ENCODE measurements around the gene FAAH2. TPM values are rescaled to one million over a fixed set of nuclear protein-coding genes. Genes with fewer than 3 reads are reported as not detected.
"Not testable (repeated sequence)": the region's sequence is repeated elsewhere in the genome, so short reads cannot be mapped to it uniquely, and the experiment has no call there.

Gene FAAH2
- polyA plus RNA-seq, 1 experiment = not detected

DNA sequence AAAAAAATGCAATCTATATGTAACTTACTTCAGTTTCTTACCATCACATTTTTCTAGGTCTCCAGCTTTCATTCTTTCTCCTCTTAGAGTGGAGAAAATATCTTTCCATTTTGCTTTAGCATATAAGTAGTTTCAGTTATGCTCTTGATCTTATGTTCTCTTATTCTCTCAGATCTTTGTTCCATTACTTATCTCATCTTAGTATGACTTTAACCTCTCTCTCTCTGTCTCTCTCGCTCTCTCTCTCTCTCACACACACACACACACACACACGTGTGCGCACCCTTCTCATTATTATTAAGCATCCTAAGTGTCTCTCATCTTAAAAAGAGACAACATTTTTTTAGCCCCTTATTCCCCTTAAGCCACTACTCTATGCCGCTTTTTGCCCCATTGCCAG is 92.8 kb downstream of the FAAH2 start:
- CTCF ChIA-PET = no interaction called here
- TF ChIP-seq, protein P1, sequence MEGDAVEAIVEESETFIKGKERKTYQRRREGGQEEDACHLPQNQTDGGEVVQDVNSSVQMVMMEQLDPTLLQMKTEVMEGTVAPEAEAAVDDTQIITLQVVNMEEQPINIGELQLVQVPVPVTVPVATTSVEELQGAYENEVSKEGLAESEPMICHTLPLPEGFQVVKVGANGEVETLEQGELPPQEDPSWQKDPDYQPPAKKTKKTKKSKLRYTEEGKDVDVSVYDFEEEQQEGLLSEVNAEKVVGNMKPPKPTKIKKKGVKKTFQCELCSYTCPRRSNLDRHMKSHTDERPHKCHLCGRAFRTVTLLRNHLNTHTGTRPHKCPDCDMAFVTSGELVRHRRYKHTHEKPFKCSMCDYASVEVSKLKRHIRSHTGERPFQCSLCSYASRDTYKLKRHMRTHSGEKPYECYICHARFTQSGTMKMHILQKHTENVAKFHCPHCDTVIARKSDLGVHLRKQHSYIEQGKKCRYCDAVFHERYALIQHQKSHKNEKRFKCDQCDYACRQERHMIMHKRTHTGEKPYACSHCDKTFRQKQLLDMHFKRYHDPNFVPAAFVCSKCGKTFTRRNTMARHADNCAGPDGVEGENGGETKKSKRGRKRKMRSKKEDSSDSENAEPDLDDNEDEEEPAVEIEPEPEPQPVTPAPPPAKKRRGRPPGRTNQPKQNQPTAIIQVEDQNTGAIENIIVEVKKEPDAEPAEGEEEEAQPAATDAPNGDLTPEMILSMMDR (IDR thresholded peaks at IDR 0.05; ENCODE audit: low read depth, low read length) = no peak

DNA sequence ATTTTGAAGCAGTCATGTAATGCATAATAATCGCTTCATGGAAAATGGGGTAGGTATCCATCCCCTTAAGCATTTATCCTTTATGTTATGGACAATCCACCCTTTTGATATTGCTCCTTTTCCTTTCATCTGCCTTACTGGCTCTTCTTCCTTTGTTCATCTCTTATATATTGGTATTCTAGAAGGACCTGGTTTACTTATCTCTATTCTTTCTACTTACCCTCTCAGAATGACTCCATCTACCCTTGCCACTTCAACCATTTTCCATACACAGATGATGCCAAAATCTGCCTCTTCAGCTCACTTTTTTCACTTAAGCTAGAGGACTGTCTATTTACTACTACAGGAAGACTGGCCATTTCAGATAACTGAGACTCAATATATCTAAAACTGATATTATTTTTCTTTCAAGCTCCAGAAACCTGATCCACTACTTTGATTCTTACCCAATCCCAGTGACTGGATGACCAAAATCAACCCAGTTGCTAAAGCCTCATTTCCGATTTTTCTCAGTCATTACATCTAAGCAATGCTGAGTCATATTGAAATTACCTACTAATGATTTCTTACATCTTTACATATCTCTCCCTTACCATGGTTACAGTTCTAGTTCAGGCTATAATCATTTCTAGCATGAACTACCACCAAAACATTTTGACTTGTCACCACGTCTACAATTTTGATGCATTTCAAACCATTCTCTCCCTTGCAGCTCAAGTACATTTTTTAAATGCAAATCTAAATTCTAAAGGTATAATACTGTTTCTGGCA is 93.7 kb downstream of the FAAH2 start:
- Histone ChIP-seq H3K27ac (ENCODE audit: low read depth, low read length) (no peak overlapping the region), H3K9me3 (ENCODE audit: control insufficient read depth, insufficient read depth, low read length) (no peaks in the 10 kb centered on the region), H3K4me3 (ENCODE audit: low read depth, low read length) (no peak overlapping the region), H3K27me3 (ENCODE audit: control insufficient read depth, insufficient read depth, low read length) (no peaks in the 10 kb centered on the region)
- POLR2A ChIA-PET = no interaction called here
- TF ChIP-seq, protein P1 (IDR thresholded peaks at IDR 0.05; ENCODE audit: low read depth, low read length) = no peak
- CTCF ChIA-PET = no interaction called here
- DNase-seq (ENCODE audit: low read depth, low spot score) = no peak

More for the DNA sequence above, 92.8 kb downstream of the FAAH2 start:
- DNase-seq (ENCODE audit: low read depth, low spot score) = no peak
- POLR2A ChIA-PET = no interaction called here
- no peaks in the 10 kb centered on the region for H3K9me3 ChIP-seq (ENCODE audit: control insufficient read depth, insufficient read depth, low read length)
- H3K27me3 ChIP-seq (ENCODE audit: control insufficient read depth, insufficient read depth, low read length) = no peaks in the 10 kb centered on the region
- H3K4me3 ChIP-seq (ENCODE audit: low read depth, low read length) = no peak overlapping the region
- no peak overlapping the region for H3K27ac ChIP-seq (ENCODE audit: low read depth, low read length)

DNA sequence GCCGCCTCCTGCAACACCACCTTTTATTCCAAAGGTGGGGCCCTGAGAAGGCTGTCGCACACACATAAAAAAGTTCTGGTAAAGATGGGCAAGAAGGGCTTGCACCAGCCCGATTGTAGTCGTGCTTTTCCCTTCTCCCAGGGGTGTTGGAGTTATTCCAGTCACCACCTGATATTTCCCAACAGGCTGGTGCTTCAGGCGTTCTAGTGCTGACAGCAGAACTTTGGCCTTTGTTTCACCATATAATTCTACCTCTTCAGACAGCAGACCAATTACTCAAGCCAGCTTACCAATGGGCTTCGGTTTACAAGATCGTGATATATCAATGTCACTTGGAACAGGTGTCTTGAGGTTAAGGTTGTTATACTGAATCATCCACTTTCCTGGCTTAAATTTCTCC is 107.7 kb downstream of the FAAH2 start:
- H3K27me3 ChIP-seq (ENCODE audit: control insufficient read depth, insufficient read depth, low read length); CTCF ChIA-PET; H3K4me3 ChIP-seq (ENCODE audit: low read depth, low read length); H3K27ac ChIP-seq (ENCODE audit: low read depth, low read length); POLR2A ChIA-PET; DNase-seq (ENCODE audit: low read depth, low spot score); H3K9me3 ChIP-seq (ENCODE audit: control insufficient read depth, insufficient read depth, low read length): not testable (repeated sequence)

DNA sequence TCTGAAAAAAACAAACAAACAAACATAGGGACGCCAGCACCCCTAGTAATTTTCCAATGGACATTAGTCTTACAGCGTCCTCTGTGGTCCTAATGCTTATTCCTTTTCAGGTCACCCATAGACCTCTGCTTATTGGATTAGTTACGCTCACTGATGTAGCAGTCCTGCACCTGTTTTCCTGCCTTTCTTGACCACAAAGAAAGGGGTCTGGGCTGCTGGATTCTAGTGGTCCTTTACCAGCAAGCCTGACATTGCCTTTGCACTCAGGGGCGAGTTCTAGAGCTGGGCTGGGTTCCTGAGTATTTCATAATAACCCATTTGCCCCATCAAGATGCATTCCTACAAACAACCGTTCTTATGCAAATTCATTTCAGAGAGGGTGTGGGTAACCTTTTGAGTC is 116.7 kb downstream of the FAAH2 start:
- DNase-seq (ENCODE audit: low read depth, low spot score); CTCF ChIA-PET; H3K27ac ChIP-seq (ENCODE audit: low read depth, low read length); H3K27me3 ChIP-seq (ENCODE audit: control insufficient read depth, insufficient read depth, low read length); POLR2A ChIA-PET; H3K4me3 ChIP-seq (ENCODE audit: low read depth, low read length); H3K9me3 ChIP-seq (ENCODE audit: control insufficient read depth, insufficient read depth, low read length): not testable (repeated sequence)

DNA sequence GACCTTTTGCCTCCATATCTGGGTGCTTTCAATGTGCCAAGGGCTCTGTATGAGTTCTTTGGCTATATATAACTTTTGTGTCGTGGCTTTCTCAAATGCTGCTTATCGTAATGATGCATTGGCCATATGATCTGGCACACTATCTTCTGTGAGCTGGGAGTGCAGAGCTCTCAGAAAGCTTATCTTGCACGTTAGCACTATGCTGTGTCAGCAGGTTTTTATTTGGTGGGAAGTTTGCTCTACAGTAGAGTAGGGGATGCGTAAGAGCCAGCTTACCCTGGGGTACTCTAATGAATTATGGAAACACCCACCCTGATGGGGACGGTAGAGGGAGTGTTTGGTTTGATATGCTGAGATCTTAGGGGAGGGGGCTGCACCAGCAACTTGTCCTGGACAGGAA is 119.6 kb downstream of the FAAH2 start:
- H3K27me3 ChIP-seq (ENCODE audit: control insufficient read depth, insufficient read depth, low read length) = no peaks in the 10 kb centered on the region
- H3K27ac ChIP-seq (ENCODE audit: low read depth, low read length) = no peak overlapping the region
- no peak overlapping the region for H3K4me3 ChIP-seq (ENCODE audit: low read depth, low read length)
- CTCF ChIA-PET = no interaction called here
- no peak for DNase-seq (ENCODE audit: low read depth, low spot score)
- TF ChIP-seq, protein P1 (IDR thresholded peaks at IDR 0.05; ENCODE audit: low read depth, low read length) = no peak
- no peaks in the 10 kb centered on the region; the same call in 1 of the 2 replicates for H3K9me3 ChIP-seq (ENCODE audit: control insufficient read depth, insufficient read depth, low read length)
- POLR2A ChIA-PET = no interaction called here

DNA sequence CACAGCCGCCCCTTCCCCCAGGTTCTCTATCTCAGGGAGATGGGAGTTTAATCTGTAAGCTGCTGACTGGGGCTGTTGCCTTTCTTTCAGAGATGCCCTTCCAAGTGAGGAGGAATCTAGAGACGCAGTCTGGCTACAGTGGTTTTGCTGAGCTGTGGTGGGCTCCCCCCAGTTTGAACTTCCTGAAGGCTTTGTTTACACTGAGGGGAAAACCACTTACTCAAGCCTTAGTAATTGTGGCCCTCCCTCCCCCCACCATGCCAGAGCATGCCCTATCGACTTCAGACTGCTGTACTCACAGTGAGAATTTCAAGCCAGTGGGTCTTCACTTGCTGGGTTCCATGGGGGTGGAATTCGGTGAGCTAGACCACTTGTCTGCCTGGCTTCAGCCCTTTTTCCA is 131.3 kb downstream of the FAAH2 start:
- no peak overlapping the region for H3K27ac ChIP-seq (ENCODE audit: low read depth, low read length)
- CTCF ChIA-PET = no interaction called here
- POLR2A ChIA-PET = no interaction called here
- DNase-seq (ENCODE audit: low read depth, low spot score) = no peak
- TF ChIP-seq, protein P1 (IDR thresholded peaks at IDR 0.05; ENCODE audit: low read depth, low read length) = no peak
- no peaks in the 10 kb centered on the region for H3K9me3 ChIP-seq (ENCODE audit: control insufficient read depth, insufficient read depth, low read length)
- H3K27me3 ChIP-seq (ENCODE audit: control insufficient read depth, insufficient read depth, low read length) = no peaks in the 10 kb centered on the region
- H3K4me3 ChIP-seq (ENCODE audit: low read depth, low read length) = no peak overlapping the region

All from AG04450 (cell line).